HS-5 (cell line): ENCODE measurements around the gene NOMO2.
"Not testable (repeated sequence)": the region's sequence is repeated elsewhere in the genome, so short reads cannot be mapped to it uniquely, and the experiment has no call there.

Source experiments
- DNase-seq: peaks from one replicate; pipeline ENCODE4 v3.0.0-alpha.2; 2012; ENCODE audit warnings: low read depth

The NOMO2 gene

DNA sequence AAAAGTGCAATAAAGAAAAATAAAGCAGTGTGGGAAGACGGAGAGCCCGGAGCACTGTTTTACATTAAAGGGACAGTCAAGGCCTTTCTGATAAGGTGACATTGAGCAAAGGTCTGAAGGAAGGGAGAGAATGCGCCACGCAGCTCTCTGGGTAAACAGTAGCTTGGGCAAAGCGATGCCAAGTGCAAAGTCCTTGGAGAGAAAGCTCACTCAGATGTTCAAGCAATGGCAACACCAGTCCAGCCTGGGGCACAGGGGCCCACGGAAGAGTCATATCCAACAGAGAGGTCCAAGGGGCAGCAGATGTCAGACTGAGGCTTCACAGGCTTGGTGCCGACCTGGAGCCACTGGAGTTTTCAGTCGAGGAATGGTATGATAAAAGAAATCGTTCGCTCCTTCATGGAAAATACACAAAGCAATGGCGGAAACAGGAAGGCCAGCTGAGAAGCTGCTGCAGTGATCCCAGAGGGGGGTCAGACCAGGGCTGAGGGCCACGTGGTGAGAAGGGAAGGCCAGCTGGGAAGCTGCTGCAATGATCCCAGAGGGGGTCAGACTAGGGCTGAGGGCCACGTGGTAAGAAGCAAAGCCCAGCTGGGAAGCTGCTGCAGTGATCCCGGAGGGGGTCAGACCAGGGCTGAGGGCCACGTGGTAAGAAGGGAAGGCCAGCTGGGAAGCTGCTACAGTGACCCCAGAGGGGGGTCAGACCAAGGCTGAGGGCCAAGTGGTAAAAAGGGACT, 40.3 kb downstream of the NOMO2 start:
- not testable (repeated sequence) for DNase-seq

DNA sequence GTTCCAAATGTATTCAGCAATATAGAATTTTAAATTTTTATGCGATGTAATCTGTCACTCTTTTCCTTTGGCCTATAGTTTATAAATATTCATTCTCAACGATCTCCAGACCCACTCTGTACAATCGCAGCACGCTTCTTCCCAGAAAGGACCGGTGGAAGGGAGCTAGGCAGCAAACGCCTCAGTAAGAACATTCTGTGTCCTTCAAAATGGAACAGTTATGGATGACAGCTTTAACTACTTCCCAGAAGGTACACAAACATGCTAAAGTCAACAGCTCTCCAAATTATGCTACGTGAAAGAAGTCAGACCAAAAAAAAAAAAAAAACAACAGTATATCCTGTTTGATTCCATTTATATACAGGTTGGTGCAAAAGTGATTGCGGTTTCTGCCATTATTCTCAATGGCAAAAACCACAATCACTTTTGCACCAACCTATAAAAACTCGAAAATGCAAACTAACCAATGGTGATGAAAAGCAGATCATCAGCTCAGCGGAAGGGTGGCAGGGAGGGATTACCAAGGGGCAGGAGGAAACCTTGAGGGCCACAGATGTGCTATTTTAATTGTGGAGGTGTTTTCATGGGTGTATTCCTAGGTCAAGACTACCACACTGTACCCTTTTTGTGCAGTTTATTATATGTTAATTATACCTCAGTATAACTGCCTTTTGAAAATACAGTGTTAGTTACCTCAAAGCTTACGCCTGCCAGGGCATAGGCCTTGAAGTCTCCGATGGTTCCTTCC, 43.2 kb downstream of the NOMO2 start:
- DNase-seq = not testable (repeated sequence)

DNA sequence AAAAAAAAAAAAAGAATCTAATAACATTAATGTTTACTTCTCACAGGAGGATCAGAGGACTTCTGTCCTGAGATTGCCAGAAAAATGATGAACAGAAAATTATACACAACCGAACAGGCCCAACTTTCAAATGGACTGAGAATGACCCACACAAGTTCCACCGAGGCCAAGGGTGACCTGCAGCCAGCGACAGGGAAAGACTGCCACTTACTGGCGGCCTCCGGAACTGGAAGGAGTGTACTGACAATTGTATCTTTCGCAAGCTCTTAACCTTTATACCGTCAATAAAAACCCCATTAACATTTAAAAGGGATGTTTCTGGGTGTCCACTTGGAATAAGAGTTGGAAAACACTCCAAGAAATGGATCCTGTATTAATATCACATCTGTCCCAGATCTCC, 63.5 kb downstream of the NOMO2 start:
- DNase-seq = not testable (repeated sequence)

GRCh38 chr16:18497032-18497431, 64.9 kb downstream of the NOMO2 start:
- DNase-seq = not testable (repeated sequence)

- not testable (repeated sequence) for DNase-seq
Observed at GRCh38 chr16:18492118-18492897, 69.6 kb downstream of the NOMO2 start.

GRCh38 chr16:18436025-18436424, 125.9 kb downstream of the NOMO2 start:
- not testable (repeated sequence) for DNase-seq

DNA sequence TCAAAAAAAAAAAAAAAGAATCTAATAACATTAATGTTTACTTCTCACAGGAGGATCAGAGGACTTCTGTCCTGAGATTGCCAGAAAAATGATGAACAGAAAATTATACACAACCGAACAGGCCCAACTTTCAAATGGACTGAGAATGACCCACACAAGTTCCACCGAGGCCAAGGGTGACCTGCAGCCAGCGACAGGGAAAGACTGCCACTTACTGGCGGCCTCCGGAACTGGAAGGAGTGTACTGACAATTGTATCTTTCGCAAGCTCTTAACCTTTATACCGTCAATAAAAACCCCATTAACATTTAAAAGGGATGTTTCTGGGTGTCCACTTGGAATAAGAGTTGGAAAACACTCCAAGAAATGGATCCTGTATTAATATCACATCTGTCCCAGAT, 146.1 kb downstream of the NOMO2 start:
- not testable (repeated sequence) for DNase-seq

GRCh38 chr16:18409532-18410293, 152.2 kb downstream of the NOMO2 start:
- DNase-seq = not testable (repeated sequence)

DNA sequence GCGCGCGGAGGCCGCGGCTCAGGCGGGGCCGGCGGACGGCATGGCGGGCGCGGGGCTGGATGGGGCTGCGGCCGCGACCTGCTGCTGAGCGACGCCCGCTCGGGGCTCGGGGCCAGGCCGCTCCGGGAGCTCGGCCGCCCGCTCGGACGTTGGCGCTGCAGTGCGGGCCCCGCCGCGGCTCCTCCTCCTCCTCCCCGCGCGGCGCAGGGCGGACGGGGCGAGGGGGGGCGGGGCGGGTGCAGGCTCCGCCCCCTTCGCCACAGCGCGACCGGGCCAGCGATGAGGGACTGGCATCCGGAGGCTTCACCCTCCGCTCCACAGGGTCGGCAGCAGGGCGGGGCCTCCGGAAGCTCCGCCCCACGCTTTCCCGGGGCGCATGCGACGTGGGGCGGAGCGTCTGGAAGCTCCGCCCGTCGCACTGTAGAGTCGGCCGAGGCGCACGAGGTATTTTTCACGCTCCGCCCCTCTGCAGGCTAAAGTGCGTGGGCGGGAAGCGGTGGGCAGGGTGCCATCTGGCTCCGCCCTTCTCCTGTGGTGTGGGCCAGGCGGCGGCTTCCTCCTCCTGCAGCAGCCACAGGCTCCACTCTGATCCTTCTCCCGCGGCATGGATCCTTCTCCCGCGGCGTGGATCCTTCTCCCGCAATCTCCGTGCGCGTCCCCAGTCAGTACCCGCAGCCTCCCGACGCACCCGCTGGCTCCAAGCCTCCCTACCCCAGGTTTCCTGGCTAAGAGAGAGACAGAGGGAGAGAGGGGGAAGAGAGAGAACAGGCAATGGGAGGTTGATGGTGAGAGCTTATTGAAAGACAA, 159.8 kb downstream of the NOMO2 start:
- not testable (repeated sequence) for DNase-seq

- DNase-seq = not testable (repeated sequence)
Observed at GRCh38 chr16:18401159-18401558, 160.7 kb downstream of the NOMO2 start.

DNA sequence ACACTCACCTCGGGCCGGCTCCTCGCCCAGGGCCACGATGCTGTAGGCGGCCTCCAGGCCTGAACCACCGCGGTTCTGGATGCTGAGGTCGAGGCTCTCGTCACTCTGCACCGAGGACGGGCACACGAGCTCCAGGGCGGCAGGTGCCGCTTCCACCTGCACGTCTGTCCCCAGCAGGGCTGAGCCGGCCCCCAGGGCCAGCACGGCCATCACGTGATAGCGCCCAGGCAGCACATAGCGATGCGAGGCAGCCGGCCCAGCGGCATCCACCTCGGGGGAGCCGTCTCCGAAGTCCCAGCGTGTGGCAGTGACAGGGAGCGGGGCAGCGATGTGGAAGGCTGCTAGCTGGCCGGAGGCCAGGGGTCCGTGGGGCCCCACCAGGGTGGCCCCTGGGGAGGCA, 167.5 kb downstream of the NOMO2 start:
- DNase-seq = not testable (repeated sequence)

DNA sequence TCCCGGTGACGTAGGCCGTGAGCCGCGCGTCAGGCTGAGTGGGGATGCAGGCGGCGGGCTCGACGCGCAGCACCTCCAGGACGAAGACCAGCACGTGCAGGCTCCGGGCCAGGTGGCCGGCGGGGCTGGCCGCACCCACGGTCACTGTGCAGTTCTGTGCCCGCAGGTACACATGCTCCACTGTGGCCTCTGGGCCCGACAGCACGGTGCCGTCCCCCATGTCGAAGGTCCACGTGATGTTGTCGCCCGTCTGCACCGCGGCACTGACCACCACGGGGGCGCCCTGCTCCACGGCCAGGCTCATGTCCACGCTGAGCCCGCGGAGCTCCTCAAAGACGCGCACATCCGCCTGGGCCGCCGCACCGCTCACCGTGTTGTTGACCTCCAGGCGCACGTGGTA, 174.1 kb downstream of the NOMO2 start:
- DNase-seq = not testable (repeated sequence)

GRCh38 chr16:18386517-18386916, 175.4 kb downstream of the NOMO2 start:
- not testable (repeated sequence) for DNase-seq

DNA sequence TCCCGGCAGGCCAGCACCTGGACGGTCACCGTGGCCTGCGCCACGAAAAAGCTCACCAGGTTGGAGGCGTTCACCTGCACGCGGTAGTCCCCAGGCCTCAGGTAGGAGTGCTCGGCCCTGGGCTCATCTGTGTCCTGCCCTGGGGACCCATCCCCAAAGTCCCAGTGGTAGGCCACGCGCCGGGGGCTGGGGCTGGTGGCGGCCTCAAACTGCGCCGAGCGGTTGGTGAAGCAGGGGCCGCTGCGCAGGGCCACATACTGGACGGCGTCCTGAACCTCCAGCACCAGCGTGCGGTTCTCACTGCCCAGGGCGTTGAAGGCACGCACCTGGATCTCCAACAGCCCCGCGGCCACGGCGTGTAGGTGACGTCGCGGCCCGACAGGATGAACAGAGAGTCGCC, 176.6 kb downstream of the NOMO2 start:
- DNase-seq = not testable (repeated sequence)

GRCh38 chr16:18384869-18385268, 177.0 kb downstream of the NOMO2 start:
- not testable (repeated sequence) for DNase-seq

DNA sequence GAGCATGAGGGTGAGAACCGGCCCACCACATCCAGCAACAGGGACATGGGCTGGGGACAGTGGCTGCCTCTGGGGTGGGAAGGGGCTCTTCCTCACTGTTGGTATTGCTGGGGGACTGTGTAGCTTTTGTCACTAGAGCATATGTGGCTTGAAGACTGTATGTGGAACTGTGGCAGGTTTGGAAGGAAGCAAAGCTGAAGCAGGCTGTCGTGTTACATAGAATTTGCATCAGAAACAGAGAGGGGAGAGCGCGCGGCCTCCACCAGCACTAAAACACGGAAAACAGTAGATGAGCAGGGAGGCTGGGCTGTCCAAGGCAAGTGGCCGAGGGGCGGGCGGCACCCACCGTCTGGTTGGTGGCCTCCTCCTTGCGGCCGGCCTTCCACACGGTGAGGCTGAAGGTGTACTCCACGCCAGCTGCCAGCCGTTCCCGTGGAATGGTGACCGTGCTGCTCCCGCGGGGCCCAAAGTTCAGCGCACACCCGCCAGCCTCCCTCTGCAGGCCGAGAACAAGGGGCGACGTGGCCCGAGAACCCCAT, 177.7 kb downstream of the NOMO2 start:
- not testable (repeated sequence) for DNase-seq

- DNase-seq = not testable (repeated sequence)
Observed at GRCh38 chr16:18382696-18383095, 179.2 kb downstream of the NOMO2 start.
